Cardiac muscle cell (in vitro differentiated cells and primary cell): ENCODE measurements around the gene RASSF7. TPM values are rescaled to one million over a fixed set of nuclear protein-coding genes. Genes with fewer than 3 reads are reported as not detected.

Experiments used
- DNase-seq, 2 donors: peaks; one replicate each; pipeline versions ENCODE4 v3.0.0 to v3.0.0-alpha.2; 2010 to 2017; ENCODE audit warnings: low read depth in 1 of 2, low spot score in 1 of 2
- H3K27ac ChIP-seq: fragments of 200-600 bp; sonication (generic); 2 replicates; pipeline ENCODE4 v1.5.1; 2016
- H3K27me3 ChIP-seq: fragments of 200-600 bp; sonication (generic); 2 replicates; pipeline ENCODE4 v1.6.0; 2016; ENCODE audit warnings: control low read depth
- H3K36me3 ChIP-seq: fragments of 200-600 bp; sonication (generic); 2 replicates; pipeline ENCODE4 v1.5.1; 2016; ENCODE audit warnings: control low read depth
- H3K4me1 ChIP-seq: fragments of 200-600 bp; sonication (generic); 2 replicates; pipeline ENCODE4 v1.8.1; 2017; ENCODE audit warnings: low read depth, mild to moderate bottlenecking, mixed run types
- H3K4me3 ChIP-seq: fragments of 200-600 bp; sonication (generic); 2 replicates; pipeline ENCODE4 v1.5.1; 2016; ENCODE audit warnings: mild to moderate bottlenecking
- H3K9me3 ChIP-seq: fragments of 200-600 bp; sonication (generic); 2 replicates; pipeline ENCODE4 v1.5.1; 2017; ENCODE audit warnings: low read depth, mild to moderate bottlenecking, control low read depth
- polyA plus RNA-seq: library from polyadenylated mRNA; unstranded; fragments of >200 nt; fragmentation: Nextera tagmentation; extraction: Ambion mirVana; gene quantifications from 2 replicates; pipeline ENCODE4 v1.2.1, GENCODE V29; 2016
- total RNA-seq: library from RNA; depleted of rRNA; stranded (reverse); fragments of >200 nt; gene quantifications from 2 replicates; pipeline ENCODE4 v1.2.3, GENCODE V29; 2016
- TF ChIP-seq, protein P1 (sequence below): IDR thresholded peaks from 2 replicates; pipeline ENCODE4 v1.5.1; 2012; ENCODE audit warnings: low read depth, mild to moderate bottlenecking, low read length

Gene RASSF7
- total and polyA plus RNA-seq, 2 experiments from 2014 or later: 49.5 to 66.7 TPM

- no peaks in the 10 kb centered on the region for H3K4me1 ChIP-seq
Measured at GRCh38 chr11:518463-519202, 42.1 kb upstream of the RASSF7 start.

DNA sequence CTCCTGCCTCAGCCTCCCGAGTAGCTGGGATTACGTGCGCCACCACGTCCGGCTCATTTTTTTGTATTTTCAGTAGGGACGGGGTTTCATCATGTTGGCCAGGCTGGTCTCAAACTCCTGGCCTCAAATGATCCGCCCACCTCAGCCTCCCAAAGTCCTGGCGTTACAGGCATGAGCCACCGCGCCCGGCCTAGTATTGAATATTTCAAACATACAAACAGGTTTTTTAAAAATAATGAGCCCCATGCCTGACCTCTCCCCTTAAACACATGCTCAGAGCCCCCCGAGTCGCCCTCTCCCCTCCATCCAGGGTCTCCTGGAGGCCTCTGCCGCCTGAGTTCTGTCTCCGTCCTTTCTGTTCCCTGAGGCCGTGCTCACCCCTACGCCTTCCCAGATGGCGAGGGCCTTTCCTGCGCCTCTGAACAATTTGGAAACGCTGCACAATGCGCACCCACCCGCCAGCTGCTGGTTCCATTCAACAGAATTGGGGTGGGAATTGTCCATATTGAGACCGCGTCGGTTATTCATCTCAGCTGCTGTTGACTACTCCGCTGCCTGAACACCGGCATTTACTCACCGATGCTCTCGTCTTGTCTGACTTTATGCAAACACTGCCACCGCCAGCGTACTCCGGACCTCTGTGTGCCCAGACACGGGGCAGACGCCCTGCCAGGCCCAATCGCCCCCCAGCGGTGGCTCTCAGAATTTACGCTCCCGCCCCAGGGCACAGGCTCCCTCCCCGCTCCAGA, 40.2 kb upstream of the RASSF7 start:
- TF ChIP-seq, protein P1, sequence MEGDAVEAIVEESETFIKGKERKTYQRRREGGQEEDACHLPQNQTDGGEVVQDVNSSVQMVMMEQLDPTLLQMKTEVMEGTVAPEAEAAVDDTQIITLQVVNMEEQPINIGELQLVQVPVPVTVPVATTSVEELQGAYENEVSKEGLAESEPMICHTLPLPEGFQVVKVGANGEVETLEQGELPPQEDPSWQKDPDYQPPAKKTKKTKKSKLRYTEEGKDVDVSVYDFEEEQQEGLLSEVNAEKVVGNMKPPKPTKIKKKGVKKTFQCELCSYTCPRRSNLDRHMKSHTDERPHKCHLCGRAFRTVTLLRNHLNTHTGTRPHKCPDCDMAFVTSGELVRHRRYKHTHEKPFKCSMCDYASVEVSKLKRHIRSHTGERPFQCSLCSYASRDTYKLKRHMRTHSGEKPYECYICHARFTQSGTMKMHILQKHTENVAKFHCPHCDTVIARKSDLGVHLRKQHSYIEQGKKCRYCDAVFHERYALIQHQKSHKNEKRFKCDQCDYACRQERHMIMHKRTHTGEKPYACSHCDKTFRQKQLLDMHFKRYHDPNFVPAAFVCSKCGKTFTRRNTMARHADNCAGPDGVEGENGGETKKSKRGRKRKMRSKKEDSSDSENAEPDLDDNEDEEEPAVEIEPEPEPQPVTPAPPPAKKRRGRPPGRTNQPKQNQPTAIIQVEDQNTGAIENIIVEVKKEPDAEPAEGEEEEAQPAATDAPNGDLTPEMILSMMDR: peak; percentile 29
- no peak for DNase-seq
- H3K27me3 ChIP-seq: no peaks in the 10 kb centered on the region

More at GRCh38 chr11:518463-519202, 42.1 kb upstream of the RASSF7 start:
- Histone ChIP-seq H3K36me3 (no peaks in the 10 kb centered on the region), H3K4me3 (no peak overlapping the region), H3K9me3 (no peaks in the 10 kb centered on the region), H3K27ac (no peak overlapping the region), H3K27me3 (no peaks in the 10 kb centered on the region)
- DNase-seq: peak; percentile 79 to 96
- TF ChIP-seq, protein P1: peak; percentile 88

DNA sequence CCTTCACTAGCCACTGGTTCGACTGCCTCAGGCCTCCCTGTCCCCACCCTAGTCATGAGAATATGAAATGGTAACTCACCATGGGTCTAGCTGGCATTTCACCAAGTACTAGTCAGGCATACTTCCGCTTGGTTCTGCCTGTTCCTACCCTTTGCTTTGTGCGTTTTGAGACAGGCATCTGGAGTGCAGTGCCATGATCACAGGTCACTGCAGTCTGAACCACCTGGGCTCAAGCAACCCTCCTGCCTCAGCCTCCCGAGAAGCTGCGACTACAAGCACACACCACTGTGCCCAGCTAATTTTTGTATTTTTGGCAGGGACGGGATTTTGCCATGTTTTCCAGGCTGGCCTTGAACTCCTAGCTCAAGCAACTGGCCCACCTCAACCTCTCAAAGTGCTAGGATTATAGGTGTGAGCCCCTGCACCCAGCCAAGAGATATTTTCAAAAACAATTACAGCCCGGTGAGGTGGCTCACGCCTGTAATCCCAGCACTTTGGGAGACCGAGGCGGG, 39.5 kb upstream of the RASSF7 start:
- no peaks in the 10 kb centered on the region for H3K36me3 ChIP-seq
- H3K27ac ChIP-seq: no peak overlapping the region
- H3K4me3 ChIP-seq: no peak overlapping the region
- TF ChIP-seq, protein P1: no peak
- no peak for DNase-seq
- H3K9me3 ChIP-seq: no peaks in the 10 kb centered on the region
- no peaks in the 10 kb centered on the region for H3K27me3 ChIP-seq
- H3K4me1 ChIP-seq: no peaks in the 10 kb centered on the region

More for the DNA sequence above, 40.2 kb upstream of the RASSF7 start:
- H3K4me3 ChIP-seq: no peak overlapping the region
- H3K36me3 ChIP-seq: no peaks in the 10 kb centered on the region
- H3K27ac ChIP-seq: no peak overlapping the region
- H3K4me1 ChIP-seq: no peaks in the 10 kb centered on the region
- no peaks in the 10 kb centered on the region for H3K9me3 ChIP-seq

GRCh38 chr11:526192-526591, 34.6 kb upstream of the RASSF7 start:
- TF ChIP-seq, protein P1: no peak
- Histone ChIP-seq H3K27me3 (no peaks in the 10 kb centered on the region), H3K9me3 (no peaks in the 10 kb centered on the region), H3K36me3 (no peaks in the 10 kb centered on the region), H3K27ac (no peak overlapping the region), H3K4me3 (no peak overlapping the region), H3K4me1 (no peaks in the 10 kb centered on the region)
- no peak for DNase-seq

DNA sequence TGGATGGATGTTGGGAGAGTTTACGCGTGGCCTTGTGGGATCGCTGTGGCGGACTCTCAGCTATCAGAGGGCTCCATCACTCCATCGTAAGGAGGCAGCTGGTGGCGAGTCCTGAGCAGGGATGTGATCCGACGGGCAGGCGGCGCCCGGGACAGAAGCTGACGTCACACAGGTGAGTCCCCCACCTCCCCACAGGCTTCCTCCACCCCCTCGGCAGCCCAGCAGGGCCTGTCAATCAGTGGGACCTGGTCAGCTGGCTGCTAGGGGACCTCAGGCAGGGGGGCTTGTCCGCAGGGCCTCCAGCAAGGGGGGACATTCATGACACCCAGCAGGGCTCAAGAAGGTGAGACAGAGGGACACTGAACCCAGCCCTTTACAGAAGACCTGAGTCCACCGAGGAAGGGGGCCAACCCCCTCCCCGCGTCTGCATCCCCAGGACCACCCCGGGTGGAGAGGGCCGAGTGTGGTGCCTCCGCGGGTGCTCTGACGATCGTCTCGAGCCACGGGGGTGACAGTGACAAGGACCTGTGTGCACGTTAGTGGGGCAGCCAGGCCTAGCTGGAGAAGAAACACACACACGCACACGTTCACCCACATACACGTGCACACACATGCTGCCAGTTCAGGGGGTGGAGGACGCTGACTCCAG, 32.5 kb upstream of the RASSF7 start:
- H3K27ac ChIP-seq: no peak overlapping the region
- no peaks in the 10 kb centered on the region for H3K4me1 ChIP-seq
- TF ChIP-seq, protein P1: no peak
- H3K9me3 ChIP-seq: no peaks in the 10 kb centered on the region
- DNase-seq: no peak
- H3K36me3 ChIP-seq: peaks cover 7% of the 10 kb centered on the region
- H3K27me3 ChIP-seq: no peaks in the 10 kb centered on the region
- no peak overlapping the region for H3K4me3 ChIP-seq
